GOT3 (cell line): ENCODE measurements around the gene CPNE8.
"Not testable (repeated sequence)": the region's sequence is repeated elsewhere in the genome, so short reads cannot be mapped to it uniquely, and the experiment has no call there.

Source experiments
- DNase-seq: peaks from one replicate; lab custom pipeline; 2025; ENCODE audit warnings: mixed read lengths; lab: John Stamatoyannopoulos, UW

The CPNE8 gene

GRCh38 chr12:38825006-38825405 lies 80.4 kb downstream of the CPNE8 start:
- no peak for DNase-seq

GRCh38 chr12:38823738-38824137 lies 81.7 kb downstream of the CPNE8 start:
- no peak for DNase-seq

GRCh38 chr12:38823314-38823713 lies 82.1 kb downstream of the CPNE8 start:
- DNase-seq, result no peak

- DNase-seq, result no peak
Measured at GRCh38 chr12:38817942-38818341, 87.4 kb downstream of the CPNE8 start.

- DNase-seq, result no peak
Measured at GRCh38 chr12:38813923-38814322, 91.5 kb downstream of the CPNE8 start.

- DNase-seq, result no peak
Measured at GRCh38 chr12:38811814-38812356, 93.5 kb downstream of the CPNE8 start.

GRCh38 chr12:38809832-38810231 lies 95.6 kb downstream of the CPNE8 start:
- no peak for DNase-seq

GRCh38 chr12:38788106-38788505 lies 117.3 kb downstream of the CPNE8 start:
- DNase-seq, result no peak

- DNase-seq, result no peak
Measured at GRCh38 chr12:38785381-38785780, 120.0 kb downstream of the CPNE8 start.

GRCh38 chr12:38783304-38783703 lies 122.1 kb downstream of the CPNE8 start:
- no peak for DNase-seq

- DNase-seq, result no peak
Measured at GRCh38 chr12:38782359-38782758, 123.0 kb downstream of the CPNE8 start.

- DNase-seq, result no peak
Measured at GRCh38 chr12:38776647-38777046, 128.7 kb downstream of the CPNE8 start.

- DNase-seq, result no peak
Measured at GRCh38 chr12:38775457-38775856, 129.9 kb downstream of the CPNE8 start.

- no peak for DNase-seq
Measured at GRCh38 chr12:38772437-38772836, 133.0 kb downstream of the CPNE8 start.

GRCh38 chr12:38771871-38772270 lies 133.5 kb downstream of the CPNE8 start:
- DNase-seq, result no peak

- no peak for DNase-seq
Measured at GRCh38 chr12:38761636-38762342, 143.6 kb downstream of the CPNE8 start.

- no peak for DNase-seq
Measured at GRCh38 chr12:38761111-38761510, 144.3 kb downstream of the CPNE8 start.

GRCh38 chr12:38759621-38760020 lies 145.8 kb downstream of the CPNE8 start:
- no peak for DNase-seq

GRCh38 chr12:38746744-38747143 lies 158.6 kb downstream of the CPNE8 start:
- no peak for DNase-seq

- DNase-seq, result no peak
Measured at GRCh38 chr12:38745601-38746000, 159.8 kb downstream of the CPNE8 start.

- DNase-seq, result no peak
Measured at GRCh38 chr12:38744041-38744440, 161.3 kb downstream of the CPNE8 start.

GRCh38 chr12:38742496-38742895 lies 162.9 kb downstream of the CPNE8 start:
- not testable (repeated sequence) for DNase-seq

GRCh38 chr12:38736821-38737220 lies 168.6 kb downstream of the CPNE8 start:
- DNase-seq, result no peak

GRCh38 chr12:38732761-38733160 lies 172.6 kb downstream of the CPNE8 start:
- no peak for DNase-seq
